HEK293 (cell line): ENCODE data around the gene FMN1.

Experiments used
- SP2 ChIP-seq: fragments of 450-650 bp; formaldehyde crosslinking; IDR thresholded peaks from 2 replicates; pipeline ENCODE4 v1.5.1; 2016; ENCODE audit warnings: missing biosample characterization, missing genetic modification characterization
- WT1 ChIP-seq: fragments of 450-650 bp; formaldehyde crosslinking; IDR thresholded peaks from 2 replicates; pipeline ENCODE4 v1.5.1; 2016; ENCODE audit warnings: missing biosample characterization, missing genetic modification characterization
- YY1 ChIP-seq: fragments of 450-650 bp; formaldehyde crosslinking; IDR thresholded peaks from 2 replicates; pipeline ENCODE4 v1.5.1; 2018; ENCODE audit warnings: missing biosample characterization, missing genetic modification characterization
- ZNF274 ChIP-seq, 2 experiments: fragments of 200-500 bp in 1 of 2; fragments of 450-650 bp in 1 of 2; sonication (Bioruptor generic) in 1 of 2; formaldehyde crosslinking in 1 of 2; IDR thresholded peaks; 2 replicates each; pipeline versions ENCODE4 v1.5.1 to v1.6.1; 2014 to 2016; ENCODE audit warnings: borderline replicate concordance in 1 of 2, inconsistent platforms in 1 of 2, low read length in 1 of 2, missing biosample characterization in 1 of 2, missing genetic modification characterization in 1 of 2
- ZNF560 ChIP-seq: fragments of 450-650 bp; formaldehyde crosslinking; IDR thresholded peaks from 2 replicates; pipeline ENCODE4 v1.5.1; 2017; ENCODE audit warnings: missing biosample characterization, missing genetic modification characterization, borderline replicate concordance
- ZNF629 ChIP-seq: fragments of 450-650 bp; formaldehyde crosslinking; IDR thresholded peaks from 2 replicates; pipeline ENCODE4 v1.5.1; 2017; ENCODE audit warnings: missing biosample characterization, missing genetic modification characterization
- ZNF777 ChIP-seq: fragments of 450-650 bp; formaldehyde crosslinking; IDR thresholded peaks from 2 replicates; pipeline ENCODE4 v1.5.1; 2017; ENCODE audit warnings: missing biosample characterization, missing genetic modification characterization, borderline replicate concordance
- ZSCAN30 ChIP-seq: fragments of 450-650 bp; IDR thresholded peaks from 2 replicates; pipeline ENCODE4 v1.5.1; 2018; ENCODE audit warnings: missing biosample characterization, mild to moderate bottlenecking, missing genetic modification characterization, moderate library complexity
- TF ChIP-seq, protein P1 (sequence below): fragments of 450-650 bp; formaldehyde crosslinking; IDR thresholded peaks from 2 replicates; pipeline ENCODE4 v1.5.1; 2016; ENCODE audit warnings: missing biosample characterization, missing genetic modification characterization
- TF ChIP-seq, protein P2 (sequence below): fragments of 450-650 bp; formaldehyde crosslinking; IDR thresholded peaks from 2 replicates; pipeline ENCODE4 v1.5.1; 2016; ENCODE audit warnings: missing biosample characterization, missing genetic modification characterization
- TF ChIP-seq, protein P3 (sequence below): fragments of 450-650 bp; formaldehyde crosslinking; IDR thresholded peaks from 2 replicates; pipeline ENCODE4 v1.5.1; 2016; ENCODE audit warnings: missing biosample characterization, missing genetic modification characterization, low read depth
- TF ChIP-seq, protein P4 (sequence below): fragments of 450-650 bp; formaldehyde crosslinking; IDR thresholded peaks from 2 replicates; pipeline ENCODE4 v1.5.1; 2016; ENCODE audit warnings: missing biosample characterization, missing genetic modification characterization

DNA sequence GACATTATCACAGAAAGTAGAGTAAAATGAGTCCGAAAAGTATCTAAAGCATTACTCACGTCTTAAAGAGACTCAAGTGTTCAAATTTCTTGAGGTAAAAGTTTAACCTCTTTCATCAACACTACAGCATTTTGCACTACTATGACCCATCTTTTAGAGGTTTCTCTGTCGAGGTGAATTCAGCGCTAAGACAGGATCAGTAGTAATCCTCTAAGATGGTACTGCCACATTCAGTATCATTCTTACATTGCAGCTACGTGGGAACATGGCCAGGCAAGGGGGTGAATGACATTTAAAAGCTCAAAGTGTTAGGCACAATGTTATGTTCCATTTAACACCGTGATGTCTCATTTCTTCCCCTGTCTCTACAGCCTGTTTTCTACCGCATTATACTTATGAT lies 210.8 kb downstream of the FMN1 start:
- TF ChIP-seq WT1, result no peak
- TF ChIP-seq, protein P1, sequence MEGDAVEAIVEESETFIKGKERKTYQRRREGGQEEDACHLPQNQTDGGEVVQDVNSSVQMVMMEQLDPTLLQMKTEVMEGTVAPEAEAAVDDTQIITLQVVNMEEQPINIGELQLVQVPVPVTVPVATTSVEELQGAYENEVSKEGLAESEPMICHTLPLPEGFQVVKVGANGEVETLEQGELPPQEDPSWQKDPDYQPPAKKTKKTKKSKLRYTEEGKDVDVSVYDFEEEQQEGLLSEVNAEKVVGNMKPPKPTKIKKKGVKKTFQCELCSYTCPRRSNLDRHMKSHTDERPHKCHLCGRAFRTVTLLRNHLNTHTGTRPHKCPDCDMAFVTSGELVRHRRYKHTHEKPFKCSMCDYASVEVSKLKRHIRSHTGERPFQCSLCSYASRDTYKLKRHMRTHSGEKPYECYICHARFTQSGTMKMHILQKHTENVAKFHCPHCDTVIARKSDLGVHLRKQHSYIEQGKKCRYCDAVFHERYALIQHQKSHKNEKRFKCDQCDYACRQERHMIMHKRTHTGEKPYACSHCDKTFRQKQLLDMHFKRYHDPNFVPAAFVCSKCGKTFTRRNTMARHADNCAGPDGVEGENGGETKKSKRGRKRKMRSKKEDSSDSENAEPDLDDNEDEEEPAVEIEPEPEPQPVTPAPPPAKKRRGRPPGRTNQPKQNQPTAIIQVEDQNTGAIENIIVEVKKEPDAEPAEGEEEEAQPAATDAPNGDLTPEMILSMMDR (tag by site-specific recombination), result no peak
- TF ChIP-seq, protein P2, sequence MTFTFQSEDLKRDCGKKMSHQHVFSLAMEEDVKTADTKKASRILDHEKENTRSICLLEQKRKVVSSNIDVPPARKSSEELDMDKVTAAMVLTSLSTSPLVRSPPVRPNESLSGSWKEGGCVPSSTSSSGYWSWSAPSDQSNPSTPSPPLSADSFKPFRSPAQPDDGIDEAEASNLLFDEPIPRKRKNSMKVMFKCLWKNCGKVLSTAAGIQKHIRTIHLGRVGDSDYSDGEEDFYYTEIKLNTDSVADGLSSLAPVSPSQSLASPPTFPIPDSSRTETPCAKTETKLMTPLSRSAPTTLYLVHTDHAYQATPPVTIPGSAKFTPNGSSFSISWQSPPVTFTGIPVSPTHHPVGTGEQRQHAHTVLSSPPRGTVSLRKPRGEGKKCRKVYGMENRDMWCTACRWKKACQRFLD (tag by site-specific recombination), result no peak
- TF ChIP-seq, protein P3, sequence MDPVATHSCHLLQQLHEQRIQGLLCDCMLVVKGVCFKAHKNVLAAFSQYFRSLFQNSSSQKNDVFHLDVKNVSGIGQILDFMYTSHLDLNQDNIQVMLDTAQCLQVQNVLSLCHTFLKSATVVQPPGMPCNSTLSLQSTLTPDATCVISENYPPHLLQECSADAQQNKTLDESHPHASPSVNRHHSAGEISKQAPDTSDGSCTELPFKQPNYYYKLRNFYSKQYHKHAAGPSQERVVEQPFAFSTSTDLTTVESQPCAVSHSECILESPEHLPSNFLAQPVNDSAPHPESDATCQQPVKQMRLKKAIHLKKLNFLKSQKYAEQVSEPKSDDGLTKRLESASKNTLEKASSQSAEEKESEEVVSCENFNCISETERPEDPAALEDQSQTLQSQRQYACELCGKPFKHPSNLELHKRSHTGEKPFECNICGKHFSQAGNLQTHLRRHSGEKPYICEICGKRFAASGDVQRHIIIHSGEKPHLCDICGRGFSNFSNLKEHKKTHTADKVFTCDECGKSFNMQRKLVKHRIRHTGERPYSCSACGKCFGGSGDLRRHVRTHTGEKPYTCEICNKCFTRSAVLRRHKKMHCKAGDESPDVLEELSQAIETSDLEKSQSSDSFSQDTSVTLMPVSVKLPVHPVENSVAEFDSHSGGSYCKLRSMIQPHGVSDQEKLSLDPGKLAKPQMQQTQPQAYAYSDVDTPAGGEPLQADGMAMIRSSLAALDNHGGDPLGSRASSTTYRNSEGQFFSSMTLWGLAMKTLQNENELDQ (tag by site-specific recombination), result no peak
- TF ChIP-seq ZNF777 (tag by site-specific recombination), result no peak
- no peak for TF ChIP-seq YY1 (tag by site-specific recombination)
- TF ChIP-seq ZSCAN30, result no peak
- TF ChIP-seq SP2 (tag by site-specific recombination), result no peak
- no peak for TF ChIP-seq ZNF629 (tag by site-specific recombination)
- TF ChIP-seq, protein P4, sequence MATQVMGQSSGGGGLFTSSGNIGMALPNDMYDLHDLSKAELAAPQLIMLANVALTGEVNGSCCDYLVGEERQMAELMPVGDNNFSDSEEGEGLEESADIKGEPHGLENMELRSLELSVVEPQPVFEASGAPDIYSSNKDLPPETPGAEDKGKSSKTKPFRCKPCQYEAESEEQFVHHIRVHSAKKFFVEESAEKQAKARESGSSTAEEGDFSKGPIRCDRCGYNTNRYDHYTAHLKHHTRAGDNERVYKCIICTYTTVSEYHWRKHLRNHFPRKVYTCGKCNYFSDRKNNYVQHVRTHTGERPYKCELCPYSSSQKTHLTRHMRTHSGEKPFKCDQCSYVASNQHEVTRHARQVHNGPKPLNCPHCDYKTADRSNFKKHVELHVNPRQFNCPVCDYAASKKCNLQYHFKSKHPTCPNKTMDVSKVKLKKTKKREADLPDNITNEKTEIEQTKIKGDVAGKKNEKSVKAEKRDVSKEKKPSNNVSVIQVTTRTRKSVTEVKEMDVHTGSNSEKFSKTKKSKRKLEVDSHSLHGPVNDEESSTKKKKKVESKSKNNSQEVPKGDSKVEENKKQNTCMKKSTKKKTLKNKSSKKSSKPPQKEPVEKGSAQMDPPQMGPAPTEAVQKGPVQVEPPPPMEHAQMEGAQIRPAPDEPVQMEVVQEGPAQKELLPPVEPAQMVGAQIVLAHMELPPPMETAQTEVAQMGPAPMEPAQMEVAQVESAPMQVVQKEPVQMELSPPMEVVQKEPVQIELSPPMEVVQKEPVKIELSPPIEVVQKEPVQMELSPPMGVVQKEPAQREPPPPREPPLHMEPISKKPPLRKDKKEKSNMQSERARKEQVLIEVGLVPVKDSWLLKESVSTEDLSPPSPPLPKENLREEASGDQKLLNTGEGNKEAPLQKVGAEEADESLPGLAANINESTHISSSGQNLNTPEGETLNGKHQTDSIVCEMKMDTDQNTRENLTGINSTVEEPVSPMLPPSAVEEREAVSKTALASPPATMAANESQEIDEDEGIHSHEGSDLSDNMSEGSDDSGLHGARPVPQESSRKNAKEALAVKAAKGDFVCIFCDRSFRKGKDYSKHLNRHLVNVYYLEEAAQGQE (tag by site-specific recombination), result no peak
- TF ChIP-seq ZNF560, result no peak
- no peak for TF ChIP-seq ZNF274 (IDR thresholded peaks at IDR 0.05; ENCODE audit: low read length)
- no peak for TF ChIP-seq ZNF274 (tag by site-specific recombination; IDR thresholded peaks at IDR 0.05; ENCODE audit: borderline replicate concordance)
